ENCODE measurements around the gene SLC35A2. TPM values are rescaled to one million over a fixed set of nuclear protein-coding genes. Genes with fewer than 3 reads are reported as not detected.

The SLC35A2 gene
- total RNA-seq, 1 donor from 2014 or later, result 50.4 TPM

DNA sequence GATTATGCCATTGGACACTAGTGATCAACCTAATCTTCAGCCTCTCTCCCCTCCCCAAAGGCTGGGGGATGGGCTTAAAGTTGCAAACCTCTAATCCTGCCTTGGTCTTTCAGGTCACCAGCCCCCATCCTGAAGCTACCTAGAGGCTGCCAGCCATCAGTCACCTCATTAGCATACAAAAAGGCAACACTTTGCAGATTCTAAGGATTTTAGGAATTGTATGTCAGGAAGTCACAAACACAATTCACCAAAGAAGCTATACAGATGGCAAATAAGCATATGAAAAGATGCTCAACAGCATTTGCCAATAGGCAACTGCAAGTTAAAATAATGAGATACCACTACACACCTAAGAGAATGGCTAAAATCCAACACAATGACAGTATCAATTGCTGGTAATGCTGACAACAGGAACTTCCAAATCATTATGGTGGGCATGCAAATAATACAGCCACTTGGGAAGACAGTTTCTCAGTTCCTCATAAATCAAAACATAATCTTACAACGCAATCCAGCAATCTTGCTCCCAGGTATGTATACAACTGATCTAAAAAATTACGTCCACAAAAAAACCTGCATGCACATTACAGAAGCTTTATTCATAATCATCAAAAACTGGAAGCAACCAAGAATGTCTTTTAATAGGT lies 16.4 kb upstream of the SLC35A2 start:
- DNase-seq (ENCODE audit: low spot score), result no peak

DNA sequence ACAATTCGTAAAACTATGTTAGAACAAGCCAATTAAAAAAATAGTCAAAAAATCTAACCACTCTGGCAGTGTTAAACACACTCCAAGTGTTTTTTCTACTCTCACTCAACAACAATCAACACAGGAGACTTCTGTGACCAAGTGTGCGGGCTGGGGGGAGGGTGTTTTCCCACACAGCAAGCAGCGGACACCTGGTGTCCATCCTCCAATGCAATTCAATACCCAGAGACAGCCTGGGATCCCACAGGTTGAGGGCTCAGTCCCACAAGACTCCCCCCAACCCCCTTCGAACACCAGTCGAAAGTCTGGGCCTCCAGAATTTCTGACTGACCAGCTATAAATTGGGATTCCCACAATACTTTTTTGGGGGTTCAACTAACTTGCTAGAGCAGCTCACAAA lies 15.7 kb upstream of the SLC35A2 start:
- no peak for DNase-seq (ENCODE audit: low spot score)

DNA sequence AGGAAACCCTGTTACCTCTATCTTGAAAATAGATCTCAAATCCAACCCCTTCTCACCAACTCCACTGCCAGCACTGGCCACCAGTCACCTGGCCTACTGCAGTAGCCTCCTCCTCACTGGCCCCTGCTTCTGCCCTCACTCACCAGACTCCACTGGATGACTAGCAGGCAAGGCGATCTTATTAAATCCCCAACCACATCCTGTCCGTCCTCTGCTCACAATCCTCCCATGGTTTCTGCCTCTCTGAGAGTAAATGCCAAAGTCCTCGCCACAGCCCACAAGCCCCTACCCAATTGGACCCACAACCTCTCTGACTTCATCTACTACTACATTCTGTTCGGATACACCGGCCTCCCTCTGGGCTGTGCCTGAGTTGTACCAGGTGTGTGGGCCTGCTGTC lies 12.8 kb upstream of the SLC35A2 start:
- DNase-seq (ENCODE audit: low spot score), result no peak

DNA sequence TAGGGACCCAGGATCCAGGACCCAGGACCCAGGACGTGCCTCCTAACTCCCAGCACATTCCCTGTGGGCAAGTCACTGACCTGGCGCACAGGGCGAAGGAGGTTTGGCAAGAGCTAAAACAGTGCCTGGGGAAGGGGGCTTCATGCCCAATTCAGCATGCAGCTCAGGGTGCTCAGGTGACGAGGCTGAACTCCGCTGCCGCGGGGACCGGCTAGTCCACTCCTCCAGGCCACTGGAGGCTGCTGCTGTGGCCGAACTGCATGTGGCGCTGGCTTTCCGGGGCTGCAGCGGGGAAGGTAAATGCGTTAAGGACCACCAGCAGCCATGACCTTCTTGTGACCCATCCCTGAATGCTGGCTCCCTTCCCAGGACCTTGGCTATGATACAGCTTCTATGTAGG lies 12.3 kb upstream of the SLC35A2 start:
- DNase-seq (ENCODE audit: low spot score), result no peak

DNA sequence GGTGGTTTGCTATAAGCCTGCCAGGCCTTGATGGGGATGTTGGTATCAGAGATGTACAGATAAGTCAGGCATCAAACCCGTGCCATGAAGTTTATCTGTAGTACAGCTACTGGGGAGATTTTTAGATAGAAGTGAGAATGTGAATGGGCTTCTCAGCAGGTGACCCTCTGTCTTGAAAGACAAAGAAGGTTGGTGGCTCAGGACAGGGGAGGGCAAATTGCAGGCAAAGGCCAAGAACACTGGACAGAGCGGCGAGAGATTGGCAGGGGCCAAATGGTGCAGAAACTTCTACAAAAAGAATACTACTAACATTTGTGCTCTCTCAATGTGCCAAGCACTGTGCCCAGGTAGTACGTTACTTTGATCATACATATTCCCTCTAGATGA lies 9.3 kb upstream of the SLC35A2 start:
- DNase-seq (ENCODE audit: low spot score), result no peak

DNA sequence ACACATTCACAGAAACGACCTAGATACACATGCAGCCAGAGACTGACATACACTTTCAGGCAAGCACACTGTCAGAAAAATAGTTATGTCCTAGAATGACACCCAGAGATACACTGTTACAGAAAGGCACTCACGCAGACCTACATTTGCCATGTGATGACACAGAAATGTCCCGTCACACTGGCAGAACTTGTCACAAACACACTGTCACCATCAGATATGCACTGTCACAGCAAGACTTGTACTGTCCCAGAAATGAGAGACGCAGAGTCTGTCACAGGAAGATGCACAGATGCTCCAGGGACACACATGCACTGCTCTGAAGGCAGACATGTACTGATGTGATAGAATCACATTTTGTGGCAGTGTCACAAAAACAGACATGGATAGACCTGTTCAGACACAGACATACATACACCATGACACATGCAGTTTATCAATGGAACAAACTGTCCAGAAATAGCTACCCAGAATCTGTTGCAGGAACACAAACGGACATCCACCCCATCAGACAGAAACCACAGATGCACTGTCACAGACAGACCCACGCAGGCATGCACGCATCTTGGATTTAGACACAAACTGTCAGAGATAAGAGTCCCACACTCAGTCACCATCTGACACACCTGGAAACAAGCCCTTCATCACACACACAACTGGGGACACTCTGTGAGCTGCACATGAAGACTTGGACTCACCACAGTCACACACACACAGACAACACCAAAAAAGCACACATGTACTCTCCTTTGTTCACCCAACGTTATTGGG lies 8.7 kb upstream of the SLC35A2 start:
- DNase-seq (ENCODE audit: low spot score), result no peak

DNA sequence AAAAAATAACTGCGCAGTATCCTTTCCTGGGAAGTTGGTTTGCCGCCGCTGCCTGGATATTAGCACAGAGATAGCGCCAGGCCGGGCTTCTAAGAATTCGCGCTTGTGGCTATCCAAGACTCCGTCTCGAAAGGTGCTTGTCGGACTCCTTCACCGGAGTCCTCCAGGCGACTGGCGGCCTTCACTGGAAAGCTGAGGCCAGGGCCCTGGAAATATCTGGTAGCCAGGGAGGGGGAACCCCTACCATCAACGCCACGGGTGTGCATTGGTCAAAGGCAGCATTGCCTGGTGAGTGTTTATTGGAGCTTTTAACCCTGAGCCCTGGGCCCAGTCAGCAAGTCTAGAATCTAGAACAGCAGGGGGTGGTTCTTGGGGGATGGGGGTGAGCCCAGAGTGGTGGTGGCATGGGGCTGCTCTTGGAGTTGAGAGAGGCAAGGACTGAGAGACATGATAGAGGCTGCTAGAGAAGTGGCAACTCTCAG lies 8.0 kb upstream of the SLC35A2 start:
- no peak for DNase-seq (ENCODE audit: low spot score)

DNA sequence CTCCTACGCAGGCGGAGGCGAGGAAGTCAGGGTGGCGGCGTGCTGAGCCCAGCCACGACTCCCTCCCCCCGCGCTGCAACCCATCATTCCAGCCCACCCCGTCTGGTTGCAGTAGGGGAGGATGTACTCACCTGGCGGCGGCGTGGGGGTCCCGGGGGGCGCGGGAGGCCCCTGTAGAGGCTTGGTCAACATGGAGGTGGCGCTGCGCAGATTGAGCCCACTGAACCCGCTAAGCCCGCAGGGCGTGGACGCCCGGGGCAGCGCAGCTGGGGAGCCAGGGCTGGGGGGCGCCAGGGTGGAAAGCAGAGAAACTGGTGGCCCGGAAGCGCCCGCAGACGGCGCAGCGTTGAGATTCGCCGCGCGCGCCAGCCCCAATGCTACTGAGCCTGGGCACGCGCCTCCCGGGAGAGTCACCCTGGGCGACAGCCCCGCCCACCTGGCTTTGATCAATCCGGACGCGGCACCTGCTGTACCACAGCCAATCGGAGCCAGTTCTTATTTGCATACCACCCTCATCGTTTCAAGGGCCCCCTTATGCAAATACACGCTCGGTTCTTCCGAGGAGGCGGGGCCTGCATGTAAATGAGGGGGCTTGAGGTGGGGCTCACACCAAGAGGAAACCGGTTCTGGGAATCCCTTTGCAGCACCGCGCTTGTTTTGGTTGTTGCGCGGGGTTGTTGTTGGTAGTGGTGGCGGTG lies 7.3 kb upstream of the SLC35A2 start, which contains the start of gene PIM2:
Gene PIM2 (minus strand): TSS at position 382 of the 698 bp plus-strand sequence. CDS start 190 bp downstream, at position 192.
- DNase-seq (ENCODE audit: low spot score), result peak; percentile 93

DNA sequence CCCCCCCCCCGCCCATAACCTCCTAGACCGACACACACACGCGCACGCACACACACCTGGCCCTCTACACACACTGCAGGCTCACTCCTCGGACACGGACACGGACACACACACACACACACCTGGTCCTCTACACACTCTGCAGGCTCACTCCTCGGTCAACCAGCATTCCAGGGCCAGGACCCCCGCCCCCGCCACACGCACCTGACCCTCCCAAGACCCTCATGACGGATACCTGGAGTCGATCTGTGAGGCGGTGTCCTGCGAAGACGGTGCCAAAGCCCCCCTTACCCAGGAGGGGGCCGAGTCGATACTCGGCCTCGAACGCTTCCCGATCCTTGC lies 6.8 kb upstream of the SLC35A2 start:
- no peak for DNase-seq (ENCODE audit: low spot score)

DNA sequence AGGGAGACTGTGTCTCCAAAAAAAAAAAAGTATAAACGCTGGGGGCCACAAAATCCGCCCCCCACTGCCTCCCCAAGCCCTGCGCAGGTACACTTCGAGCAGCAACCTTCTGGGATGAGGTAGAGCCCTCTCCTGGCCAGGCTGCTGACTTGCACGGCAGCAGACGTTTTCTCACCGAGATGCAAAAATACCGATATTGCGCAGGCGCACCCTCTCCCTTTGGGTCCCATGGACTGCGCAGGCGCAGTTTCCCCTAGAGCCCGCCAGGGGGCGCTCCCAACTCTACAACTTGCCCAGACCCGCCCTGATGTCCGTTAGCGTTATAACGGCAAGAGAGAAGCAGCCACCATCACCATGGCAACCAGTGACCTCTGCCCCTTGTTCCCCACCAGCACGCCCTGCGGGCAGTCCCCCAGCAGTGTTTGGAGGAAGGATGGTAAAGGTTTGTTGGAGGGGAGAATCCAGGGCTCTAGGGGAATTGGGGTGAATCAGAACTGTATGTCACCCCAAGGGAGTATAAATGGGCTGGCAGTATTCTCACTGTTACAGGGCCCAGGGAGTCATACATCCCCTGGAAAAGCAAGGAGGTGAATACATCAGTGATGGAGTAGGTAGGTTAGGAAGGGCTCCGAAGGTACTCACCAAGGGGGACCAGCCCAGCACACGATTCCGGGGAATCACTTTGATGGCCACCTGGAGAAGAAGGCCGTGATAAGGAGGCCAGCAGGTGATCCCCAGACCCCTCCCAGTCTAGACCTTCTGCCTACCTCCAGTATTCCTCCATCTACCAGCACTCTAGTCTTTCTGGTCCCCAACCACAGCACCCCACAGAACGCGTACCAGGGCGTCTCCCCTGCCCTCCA lies 5.9 kb upstream of the SLC35A2 start:
- peak; percentile 93 for DNase-seq (ENCODE audit: low spot score)

DNA sequence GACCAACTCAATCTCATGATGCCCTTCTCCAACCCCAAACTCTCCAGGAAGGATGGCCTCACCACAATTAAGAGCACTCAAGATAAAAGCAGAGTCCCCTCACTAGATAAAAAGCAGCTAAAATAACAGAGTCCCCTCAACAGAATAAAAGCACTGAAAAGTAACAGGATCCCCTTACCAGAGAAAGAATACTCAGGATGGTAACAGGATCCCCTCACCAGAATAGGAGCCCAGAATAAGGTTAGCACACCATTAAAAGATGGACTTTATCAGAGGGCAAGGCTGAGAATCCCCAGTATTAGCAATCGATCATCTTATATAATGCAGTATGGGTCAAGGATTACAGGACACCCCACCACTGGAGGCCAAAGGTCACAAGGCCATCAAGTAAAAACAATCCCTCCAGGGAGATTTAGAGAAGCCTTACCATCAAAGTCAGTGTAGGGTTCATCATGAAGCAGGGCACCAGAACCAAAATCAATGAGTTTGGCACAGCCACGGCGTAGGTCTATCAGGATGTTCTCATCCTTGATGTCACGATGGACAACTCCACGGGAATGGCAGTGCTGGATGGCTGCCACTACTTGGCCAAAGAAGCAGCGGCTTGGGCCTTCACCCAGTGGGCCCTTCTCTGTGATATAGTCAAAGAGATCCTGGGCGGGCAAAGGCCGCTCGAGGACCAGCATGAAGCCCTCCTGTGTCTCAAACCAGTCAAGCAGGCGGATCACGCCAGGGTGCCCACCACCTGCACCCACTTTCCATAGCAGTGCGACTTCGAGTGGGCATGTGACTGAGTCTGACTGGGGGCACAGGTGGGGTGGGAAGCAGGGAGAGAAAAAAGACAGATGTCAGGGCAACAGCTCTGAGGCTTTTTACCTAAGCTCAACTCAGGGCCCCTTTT lies 3.4 kb upstream of the SLC35A2 start:
- no peak for DNase-seq (ENCODE audit: low spot score)

DNA sequence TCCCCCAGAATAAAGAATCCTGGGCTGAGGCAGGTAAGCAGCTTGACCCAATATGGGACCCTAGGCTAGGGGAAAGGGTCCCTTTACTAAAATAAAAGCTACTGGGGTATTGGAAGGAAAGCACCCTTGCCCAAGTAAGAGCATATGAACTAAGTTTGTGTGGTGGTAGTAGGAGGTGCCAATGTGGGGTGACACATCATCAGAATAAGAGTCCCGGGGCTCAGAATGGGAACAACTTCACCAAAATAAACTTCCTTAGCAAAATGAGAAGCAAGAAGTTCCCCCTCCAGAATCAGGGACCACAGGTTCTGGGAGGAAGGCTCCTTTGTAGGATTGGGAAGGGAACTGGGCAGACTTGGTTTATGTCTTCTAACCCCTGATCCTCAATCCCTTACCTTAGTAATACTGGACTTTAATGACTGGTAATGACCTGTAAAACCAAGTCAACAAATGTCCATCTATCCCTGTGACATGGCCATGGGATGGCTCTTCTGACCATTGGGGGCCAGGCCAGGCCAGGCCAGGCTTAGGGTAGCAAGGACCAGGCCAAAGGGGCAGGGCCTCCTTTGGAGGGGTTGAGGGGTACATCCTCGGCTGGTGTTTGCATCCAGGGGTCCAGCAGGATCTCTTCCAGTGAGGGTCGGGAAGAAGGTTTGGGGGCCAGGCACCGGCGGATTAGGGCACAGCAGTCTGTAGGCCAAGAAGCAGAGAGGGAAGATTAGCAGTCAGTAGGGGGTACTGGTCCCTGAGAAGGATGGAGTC lies 2.3 kb upstream of the SLC35A2 start:
- DNase-seq (ENCODE audit: low spot score), result no peak

DNA sequence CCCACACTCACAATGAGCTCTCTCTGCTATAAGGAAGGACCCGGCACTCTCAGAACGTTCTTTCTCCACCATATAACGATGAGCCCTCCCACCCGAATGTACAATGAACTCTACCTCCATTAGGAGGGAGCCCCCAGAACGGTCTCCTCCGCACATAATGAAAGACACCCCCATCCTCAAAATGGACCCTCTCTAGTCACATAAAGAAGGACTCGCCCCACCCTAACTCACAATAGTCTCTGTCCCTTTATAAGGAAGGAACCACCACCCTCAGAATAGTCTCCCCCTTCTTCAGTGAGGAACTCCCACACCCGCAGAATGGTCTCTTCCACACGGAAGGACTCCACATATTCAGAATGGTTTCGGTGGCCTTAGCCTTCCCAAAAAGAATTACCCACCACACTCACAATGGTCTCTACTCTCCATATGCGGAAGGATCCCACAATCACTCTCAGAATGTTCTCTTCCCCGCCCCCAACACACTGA lies 477 bp downstream of the SLC35A2 start:
- no peak for DNase-seq (ENCODE audit: low spot score)

DNA sequence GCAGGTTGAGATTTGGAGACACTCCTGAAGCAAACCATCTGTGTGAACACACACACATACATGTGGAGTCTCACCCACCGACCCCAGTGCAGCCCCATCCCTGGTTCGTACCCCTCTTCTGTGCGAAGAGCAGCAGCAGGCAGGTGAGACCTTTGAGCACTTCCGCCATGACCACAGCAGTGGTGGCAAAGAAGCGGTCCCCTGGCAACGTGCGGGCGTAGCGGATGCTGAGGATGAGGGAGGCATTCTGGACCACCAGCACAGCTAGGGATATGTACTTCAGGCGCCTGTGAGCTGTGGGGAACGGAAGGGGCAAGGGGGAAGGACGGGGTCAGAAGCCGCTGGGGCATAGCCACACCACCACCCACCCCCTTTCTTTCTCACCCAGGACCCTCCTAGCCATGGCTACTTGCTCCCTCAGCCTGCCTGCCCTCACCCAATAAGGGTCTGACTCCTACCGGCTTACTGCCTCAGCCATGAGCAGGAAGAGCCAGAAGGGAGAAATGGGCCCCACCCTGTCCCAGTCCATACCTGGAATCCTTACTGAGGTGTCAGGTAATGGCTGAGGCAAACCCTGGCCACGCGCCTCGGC lies 1.6 kb downstream of the SLC35A2 start:
- no peak for DNase-seq (ENCODE audit: low spot score)

DNA sequence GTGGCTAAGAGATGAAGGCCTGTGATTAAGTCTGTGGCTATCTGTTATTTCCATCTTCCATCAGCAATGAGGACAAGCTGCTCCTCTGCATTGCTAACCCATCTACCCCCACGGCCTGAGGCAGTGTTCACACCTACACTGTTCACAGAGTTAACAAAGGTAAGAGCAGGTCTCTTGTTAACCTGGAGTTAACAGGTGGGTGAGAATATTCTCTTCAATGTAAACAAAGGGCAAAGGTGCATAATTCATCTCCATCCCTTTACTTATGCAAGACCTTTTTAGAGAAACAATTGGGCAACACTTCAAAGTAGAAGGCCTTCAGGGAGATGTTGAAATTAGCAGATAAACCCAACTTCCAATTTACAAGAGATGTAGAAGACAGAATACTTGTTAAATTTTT lies 2.8 kb downstream of the SLC35A2 start:
- no peak for DNase-seq (ENCODE audit: low spot score)

DNA sequence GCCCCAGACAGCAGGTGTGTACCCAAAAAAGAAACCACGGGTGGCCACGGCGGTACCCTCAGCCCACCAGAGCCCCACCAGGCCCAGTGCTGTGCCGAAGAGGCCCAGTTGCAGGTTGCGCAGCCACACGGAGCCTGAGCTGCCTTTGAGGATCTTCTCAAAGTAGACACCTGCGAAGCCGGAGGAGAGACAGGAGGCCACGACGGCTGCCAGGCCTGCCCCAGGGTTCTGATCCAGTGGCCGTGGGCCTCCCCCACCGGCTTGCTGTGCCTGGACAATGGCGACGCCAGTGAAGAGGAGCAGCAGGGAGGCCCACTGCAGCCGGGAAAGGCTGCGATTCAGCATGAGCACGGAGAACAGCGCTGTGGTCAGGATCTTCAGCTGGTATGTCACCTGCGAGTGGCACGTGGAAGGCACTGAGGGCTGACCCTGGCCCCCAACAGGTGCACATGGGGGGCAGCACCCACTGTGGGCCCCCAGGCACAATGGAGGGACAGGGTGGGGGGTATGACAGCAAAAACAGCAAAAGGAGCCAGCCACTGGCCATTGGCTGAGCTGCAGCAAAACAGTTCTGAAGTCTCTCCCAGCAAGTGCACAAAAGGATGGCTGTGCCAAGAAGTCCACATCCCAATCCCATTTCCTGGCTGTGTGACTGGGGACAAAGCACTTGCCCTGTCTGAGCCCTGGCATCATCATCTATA lies 6.2 kb downstream of the SLC35A2 start:
- DNase-seq (ENCODE audit: low spot score), result no peak

DNA sequence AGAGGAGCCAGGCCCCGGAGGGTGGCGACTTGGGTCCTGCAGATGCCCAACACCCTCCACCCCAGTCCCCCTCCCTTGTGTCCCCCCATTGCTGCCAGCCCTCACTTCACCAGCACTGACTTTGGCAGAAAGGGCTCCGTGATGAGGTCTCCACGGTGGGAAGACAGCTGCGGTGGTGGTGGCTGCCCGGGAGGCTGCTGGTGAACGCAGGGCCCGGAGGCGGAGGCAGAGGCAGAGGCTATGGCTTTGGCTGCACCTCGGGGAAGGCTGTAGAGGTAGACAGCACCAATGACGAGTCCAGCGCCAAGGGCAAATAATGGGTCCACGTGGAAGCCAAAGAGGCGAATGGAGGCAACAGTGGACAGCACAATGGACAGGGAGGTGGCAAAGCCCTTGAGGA lies 6.8 kb downstream of the SLC35A2 start:
- DNase-seq (ENCODE audit: low spot score), result no peak

DNA sequence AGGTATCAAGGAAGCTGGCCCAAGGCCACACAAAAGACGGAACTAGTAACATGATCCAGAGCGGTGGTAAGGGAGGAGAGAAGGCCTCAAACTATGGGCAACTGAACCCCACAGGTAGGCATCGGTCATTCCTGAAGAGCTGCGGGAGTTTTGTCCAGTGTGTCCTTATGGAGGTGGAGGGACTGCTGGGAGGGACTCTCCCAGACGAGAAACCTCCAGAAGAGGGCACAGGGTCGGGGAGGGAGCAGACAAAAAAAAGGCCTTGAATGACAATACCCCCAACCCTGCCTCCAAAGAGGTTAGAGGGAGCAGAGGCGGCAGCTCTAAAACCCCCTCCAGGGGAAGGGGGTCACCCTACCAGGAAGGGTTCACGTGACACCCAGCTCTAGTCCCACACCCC lies 7.3 kb downstream of the SLC35A2 start:
- DNase-seq (ENCODE audit: low spot score), result no peak

DNA sequence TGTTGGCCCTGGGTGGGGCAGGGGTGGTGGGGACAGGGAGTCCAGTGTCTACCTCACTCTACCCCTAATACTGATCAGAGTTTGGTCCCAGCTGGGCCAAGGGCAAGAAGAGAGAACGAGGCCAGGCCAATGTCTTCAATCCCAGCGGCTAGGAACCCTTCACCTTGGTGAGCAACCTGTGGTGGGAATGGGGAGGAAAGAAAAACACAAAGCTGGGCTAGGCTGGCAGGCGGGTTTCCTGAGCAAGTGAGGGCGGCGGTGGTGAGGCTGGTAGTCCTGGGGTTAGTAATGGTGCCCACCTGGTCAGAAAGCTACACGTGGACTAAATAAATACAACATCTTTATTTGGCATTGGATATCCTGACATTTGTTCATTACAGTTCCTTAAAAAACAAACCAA lies 8.2 kb downstream of the SLC35A2 start:
- DNase-seq (ENCODE audit: low spot score), result no peak
